BE2C (cell line): ENCODE results near the gene SLC25A38.
"Not testable (repeated sequence)": the region's sequence is repeated elsewhere in the genome, so short reads cannot be mapped to it uniquely, and the experiment has no call there.

Source experiments
- DNase-seq: peaks from one replicate; pipeline ENCODE4 v3.0.0-alpha.2; 2020
- H3K27me3 ChIP-seq: fragments of 250-450 bp; sonication (Bioruptor Pico); 2 replicates; pipeline ENCODE4 v1.5.1; 2020; ENCODE audit warnings: mild to moderate bottlenecking
- H3K36me3 ChIP-seq: fragments of 250-450 bp; sonication (Bioruptor Pico); 2 replicates; pipeline ENCODE4 v1.5.1; 2020; ENCODE audit warnings: mild to moderate bottlenecking
- H3K4me1 ChIP-seq: fragments of 250-450 bp; sonication (Bioruptor Pico); 2 replicates; pipeline ENCODE4 v1.5.1; 2020
- H3K4me3 ChIP-seq: 2 replicates; pipeline ENCODE4 v1.5.1; 2011; ENCODE audit warnings: low read depth, low read length
- H3K9me3 ChIP-seq: fragments of 250-450 bp; sonication (Bioruptor Pico); 2 replicates; pipeline ENCODE4 v1.5.1; 2020
- CTCF ChIP-seq: IDR thresholded peaks from 2 replicates; pipeline ENCODE4 v1.5.1; 2012; ENCODE audit warnings: mild to moderate bottlenecking, low read depth, low read length

SLC25A38 gene

GRCh38 chr3:39343760-39344159 lies 39.4 kb upstream of the SLC25A38 start:
- Histone ChIP-seq H3K4me1 (no peaks in the 10 kb centered on the region), H3K27me3 (no peaks in the 10 kb centered on the region), H3K36me3 (no peaks in the 10 kb centered on the region), H3K4me3 (no peak overlapping the region), H3K9me3 (no peaks in the 10 kb centered on the region)
- DNase-seq = no peak
- TF ChIP-seq CTCF = no peak

- Histone ChIP-seq H3K9me3 (no peaks in the 10 kb centered on the region), H3K4me3 (no peak overlapping the region), H3K36me3 (no peaks in the 10 kb centered on the region), H3K27me3 (no peaks in the 10 kb centered on the region), H3K4me1 (no peaks in the 10 kb centered on the region)
- no peak for DNase-seq
- TF ChIP-seq CTCF = no peak
Observed at GRCh38 chr3:39344746-39345344, 38.3 kb upstream of the SLC25A38 start.

- no peak for DNase-seq
Observed at GRCh38 chr3:39346785-39347585, 36.2 kb upstream of the SLC25A38 start.

GRCh38 chr3:39347586-39347876 lies 35.6 kb upstream of the SLC25A38 start:
- Histone ChIP-seq H3K4me3 (no peak overlapping the region), H3K9me3 (no peaks in the 10 kb centered on the region), H3K4me1 (no peaks in the 10 kb centered on the region), H3K36me3 (no peaks in the 10 kb centered on the region), H3K27me3 (no peaks in the 10 kb centered on the region)
- DNase-seq = no peak
- TF ChIP-seq CTCF = no peak

More at GRCh38 chr3:39346785-39347585, 36.2 kb upstream of the SLC25A38 start:
- Histone ChIP-seq H3K4me1 (no peaks in the 10 kb centered on the region), H3K36me3 (no peaks in the 10 kb centered on the region), H3K9me3 (no peaks in the 10 kb centered on the region), H3K27me3 (no peaks in the 10 kb centered on the region), H3K4me3 (no peak overlapping the region)
- no peak for TF ChIP-seq CTCF

- H3K27me3 ChIP-seq = no peaks in the 10 kb centered on the region
- H3K9me3 ChIP-seq = no peaks in the 10 kb centered on the region
- TF ChIP-seq CTCF = no peak
- no peak overlapping the region for H3K4me3 ChIP-seq
- no peaks in the 10 kb centered on the region for H3K36me3 ChIP-seq
- no peaks in the 10 kb centered on the region for H3K4me1 ChIP-seq
- DNase-seq = no peak
Observed at GRCh38 chr3:39349080-39349479, 34.1 kb upstream of the SLC25A38 start.

- Histone ChIP-seq H3K4me1 (no peaks in the 10 kb centered on the region), H3K4me3 (no peak overlapping the region), H3K27me3 (no peaks in the 10 kb centered on the region), H3K9me3 (no peaks in the 10 kb centered on the region), H3K36me3 (no peaks in the 10 kb centered on the region)
- no peak for DNase-seq
- TF ChIP-seq CTCF = no peak
Observed at GRCh38 chr3:39350714-39351113, 32.5 kb upstream of the SLC25A38 start.

- H3K27me3 ChIP-seq, H3K4me1 ChIP-seq, DNase-seq, H3K9me3 ChIP-seq, H3K4me3 ChIP-seq, H3K36me3 ChIP-seq: not testable (repeated sequence)
Observed at GRCh38 chr3:39351134-39351533, 32.0 kb upstream of the SLC25A38 start.

GRCh38 chr3:39353168-39353927 lies 29.8 kb upstream of the SLC25A38 start:
- not testable (repeated sequence) for DNase-seq, H3K9me3 ChIP-seq, H3K27me3 ChIP-seq, H3K36me3 ChIP-seq, H3K4me1 ChIP-seq, H3K4me3 ChIP-seq
